Astrocyte (in vitro differentiated cells and primary cell): ENCODE data around the gene PER3. TPM values are rescaled to one million over a fixed set of nuclear protein-coding genes. Genes with fewer than 3 reads are reported as not detected.

Source experiments
- DNase-seq: peaks from one replicate; pipeline ENCODE4 v3.0.0-alpha.2; 2010; ENCODE audit warnings: low read depth
- FAIRE-seq: peaks from 2 replicates; lab custom pipeline; 2011; peaks lifted over from hg19 to GRCh38; lab: Jason Lieb, UNC
- H2AFZ ChIP-seq: 2 replicates; pipeline ENCODE4 v1.6.0; 2012; ENCODE audit warnings: low read depth, low read length, inconsistent platforms
- H3K27ac ChIP-seq: 2 replicates; pipeline ENCODE4 v1.5.1; 2011; ENCODE audit warnings: low read depth, low read length, inconsistent platforms
- H3K27me3 ChIP-seq: 2 replicates; pipeline ENCODE4 v1.6.0; 2011; ENCODE audit warnings: low read length, inconsistent platforms; ENCODE audit not compliant: insufficient read depth
- H3K36me3 ChIP-seq: 2 replicates; pipeline ENCODE4 v1.5.1; 2011; ENCODE audit warnings: low read length, inconsistent platforms; ENCODE audit not compliant: insufficient read depth
- H3K4me1 ChIP-seq: 2 replicates; pipeline ENCODE4 v1.5.1; 2011; ENCODE audit warnings: low read length, inconsistent platforms; ENCODE audit not compliant: insufficient read depth
- H3K4me2 ChIP-seq: 2 replicates; pipeline ENCODE4 v1.6.0; 2012; ENCODE audit warnings: low read length, inconsistent platforms
- H3K4me3 ChIP-seq: 2 replicates; pipeline ENCODE4 v1.5.1; 2011; ENCODE audit warnings: low read depth, mild to moderate bottlenecking, low read length, inconsistent platforms; ENCODE audit not compliant: insufficient read depth
- H3K79me2 ChIP-seq: 2 replicates; pipeline ENCODE4 v1.6.0; 2012; ENCODE audit warnings: mild to moderate bottlenecking, low read length, inconsistent platforms; ENCODE audit not compliant: insufficient read depth
- H3K9ac ChIP-seq: 2 replicates; pipeline ENCODE4 v1.6.0; 2012; ENCODE audit warnings: mild to moderate bottlenecking, low read length, inconsistent platforms
- H3K9me3 ChIP-seq: 2 replicates; pipeline ENCODE4 v1.5.1; 2012; ENCODE audit warnings: low read depth, mild to moderate bottlenecking, low read length, inconsistent platforms; ENCODE audit not compliant: insufficient read depth
- H4K20me1 ChIP-seq: 2 replicates; pipeline ENCODE4 v1.6.0; 2012; ENCODE audit warnings: low read length, inconsistent platforms; ENCODE audit not compliant: insufficient read depth
- H3K27ac Mint-ChIP-seq: one replicate; pipeline ENCODE4 v1.8.0; 2021; ENCODE audit warnings: mild to moderate bottlenecking, mixed read lengths; ENCODE audit not compliant: unreplicated experiment
- H3K27me3 Mint-ChIP-seq: one replicate; pipeline ENCODE4 v1.8.0; 2021; ENCODE audit warnings: low read depth, mixed read lengths; ENCODE audit not compliant: unreplicated experiment
- H3K36me3 Mint-ChIP-seq: one replicate; pipeline ENCODE4 v1.8.0; 2021; ENCODE audit warnings: low read depth, mixed read lengths; ENCODE audit not compliant: unreplicated experiment
- H3K4me1 Mint-ChIP-seq: one replicate; pipeline ENCODE4 v1.8.0; 2021; ENCODE audit warnings: low read depth, mixed read lengths; ENCODE audit not compliant: unreplicated experiment
- H3K4me3 Mint-ChIP-seq: one replicate; pipeline ENCODE4 v1.8.0; 2021; ENCODE audit warnings: mild to moderate bottlenecking, moderate library complexity, mixed read lengths; ENCODE audit not compliant: unreplicated experiment
- H3K9me3 Mint-ChIP-seq: one replicate; pipeline ENCODE4 v1.8.0; 2021; ENCODE audit warnings: mild to moderate bottlenecking, mixed read lengths; ENCODE audit not compliant: unreplicated experiment
- EZH2 ChIP-seq: IDR thresholded peaks from 2 replicates; pipeline ENCODE4 v1.6.1; 2012; ENCODE audit warnings: mild to moderate bottlenecking, low read length, inconsistent platforms; ENCODE audit not compliant: insufficient read depth
- total RNA-seq: library from RNA; stranded (reverse); gene quantifications from 2 replicates; pipeline ENCODE4 v1.2.1, GENCODE V29; 2021
- TF ChIP-seq, protein P1 (sequence below): IDR thresholded peaks from 2 replicates; pipeline ENCODE4 v1.5.1; 2011; ENCODE audit warnings: low read depth, mild to moderate bottlenecking, inconsistent platforms, low read length, moderate library complexity; ENCODE audit not compliant: insufficient read depth

PER3 gene
- total RNA-seq, 1 donor from 2014 or later: 2.5 TPM

- Mint-ChIP-seq H3K36me3 (peaks cover 8% of the 10 kb centered on the region), H3K27ac (no peak overlapping the region), H3K4me1 (no peaks in the 10 kb centered on the region), H3K9me3 (no peaks in the 10 kb centered on the region), H3K27me3 (no peaks in the 10 kb centered on the region), H3K4me3 (no peak overlapping the region)
- TF ChIP-seq, protein P1, sequence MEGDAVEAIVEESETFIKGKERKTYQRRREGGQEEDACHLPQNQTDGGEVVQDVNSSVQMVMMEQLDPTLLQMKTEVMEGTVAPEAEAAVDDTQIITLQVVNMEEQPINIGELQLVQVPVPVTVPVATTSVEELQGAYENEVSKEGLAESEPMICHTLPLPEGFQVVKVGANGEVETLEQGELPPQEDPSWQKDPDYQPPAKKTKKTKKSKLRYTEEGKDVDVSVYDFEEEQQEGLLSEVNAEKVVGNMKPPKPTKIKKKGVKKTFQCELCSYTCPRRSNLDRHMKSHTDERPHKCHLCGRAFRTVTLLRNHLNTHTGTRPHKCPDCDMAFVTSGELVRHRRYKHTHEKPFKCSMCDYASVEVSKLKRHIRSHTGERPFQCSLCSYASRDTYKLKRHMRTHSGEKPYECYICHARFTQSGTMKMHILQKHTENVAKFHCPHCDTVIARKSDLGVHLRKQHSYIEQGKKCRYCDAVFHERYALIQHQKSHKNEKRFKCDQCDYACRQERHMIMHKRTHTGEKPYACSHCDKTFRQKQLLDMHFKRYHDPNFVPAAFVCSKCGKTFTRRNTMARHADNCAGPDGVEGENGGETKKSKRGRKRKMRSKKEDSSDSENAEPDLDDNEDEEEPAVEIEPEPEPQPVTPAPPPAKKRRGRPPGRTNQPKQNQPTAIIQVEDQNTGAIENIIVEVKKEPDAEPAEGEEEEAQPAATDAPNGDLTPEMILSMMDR: no peak
- TF ChIP-seq EZH2: no peak
- no peak overlapping the region for H3K9ac ChIP-seq
- peaks cover 13% of the 10 kb centered on the region for H4K20me1 ChIP-seq
- H3K9me3 ChIP-seq: no peaks in the 10 kb centered on the region
- H3K4me2 ChIP-seq: no peak overlapping the region
- H3K79me2 ChIP-seq: no peaks in the 10 kb centered on the region
- no peak overlapping the region for H3K27ac ChIP-seq
- H3K27me3 ChIP-seq: no peaks in the 10 kb centered on the region
- H3K36me3 ChIP-seq: peaks cover 35% of the 10 kb centered on the region
- no peak overlapping the region for H2AFZ ChIP-seq
- DNase-seq (no peak), FAIRE-seq (no peak)
- H3K4me1 ChIP-seq: peaks cover 9% of the 10 kb centered on the region
- no peak overlapping the region for H3K4me3 ChIP-seq
Observed at GRCh38 chr1:7781501-7781900, 2.6 kb upstream of the PER3 start.

GRCh38 chr1:7781923-7782495 is 2.1 kb upstream of the PER3 start:
- H3K27me3 Mint-ChIP-seq: no peaks in the 10 kb centered on the region
- Histone ChIP-seq H3K27ac (no peak overlapping the region), H3K4me1 (peaks cover 9% of the 10 kb centered on the region), H3K27me3 (no peaks in the 10 kb centered on the region), H3K79me2 (no peaks in the 10 kb centered on the region), H3K9ac (no peak overlapping the region), H2AFZ (no peak overlapping the region), H3K4me3 (no peak overlapping the region), H3K9me3 (no peaks in the 10 kb centered on the region), H3K36me3 (peaks cover 36% of the 10 kb centered on the region), H3K4me2 (no peak overlapping the region), H4K20me1 (peaks cover 10% of the 10 kb centered on the region)
- no peaks in the 10 kb centered on the region for H3K9me3 Mint-ChIP-seq
- TF ChIP-seq, protein P1: no peak
- TF ChIP-seq EZH2: no peak
- no peaks in the 10 kb centered on the region for H3K4me1 Mint-ChIP-seq
- no peak for DNase-seq
- no peak for FAIRE-seq
- H3K27ac Mint-ChIP-seq: no peak overlapping the region
- H3K36me3 Mint-ChIP-seq: peaks cover 4% of the 10 kb centered on the region
- no peak overlapping the region for H3K4me3 Mint-ChIP-seq

GRCh38 chr1:7783178-7783711 is 846 bp upstream of the PER3 start:
- no peaks in the 10 kb centered on the region for H3K27me3 Mint-ChIP-seq
- TF ChIP-seq EZH2: no peak
- TF ChIP-seq, protein P1: no peak
- FAIRE-seq (no peak), DNase-seq (peak; percentile 18)
- Histone ChIP-seq H3K27ac (no peak overlapping the region), H3K4me3 (peak overlapping the region; percentile 53), H3K36me3 (peaks cover 25% of the 10 kb centered on the region), H4K20me1 (peaks cover 3% of the 10 kb centered on the region), H3K4me2 (peak overlapping the region; percentile 87), H3K27me3 (no peaks in the 10 kb centered on the region), H2AFZ (peak overlapping the region; percentile 64), H3K79me2 (no peaks in the 10 kb centered on the region), H3K9me3 (no peaks in the 10 kb centered on the region), H3K9ac (peak overlapping the region; percentile 73), H3K4me1 (peaks cover 9% of the 10 kb centered on the region)
- no peaks in the 10 kb centered on the region for H3K9me3 Mint-ChIP-seq
- H3K4me3 Mint-ChIP-seq: peak overlapping the region; percentile 84
- peaks cover 2% of the 10 kb centered on the region for H3K36me3 Mint-ChIP-seq
- no peaks in the 10 kb centered on the region for H3K4me1 Mint-ChIP-seq
- H3K27ac Mint-ChIP-seq: peak overlapping the region; percentile 18
